H54 (cell line): ENCODE data around the gene LHCGR.

ENCODE experiments used
- DNase-seq: peaks from one replicate; pipeline ENCODE4 v3.0.0; 2011; ENCODE audit warnings: low spot score, mixed read lengths; ENCODE audit not compliant: insufficient read length
- FAIRE-seq: peaks from 3 replicates; lab custom pipeline; 2011; peaks lifted over from hg19 to GRCh38; lab: Jason Lieb, UNC
- POLR2A ChIP-seq: IDR thresholded peaks from 2 replicates; pipeline ENCODE4 v1.6.1; 2011; ENCODE audit warnings: low read depth, mild to moderate bottlenecking, low read length

LHCGR gene

DNA sequence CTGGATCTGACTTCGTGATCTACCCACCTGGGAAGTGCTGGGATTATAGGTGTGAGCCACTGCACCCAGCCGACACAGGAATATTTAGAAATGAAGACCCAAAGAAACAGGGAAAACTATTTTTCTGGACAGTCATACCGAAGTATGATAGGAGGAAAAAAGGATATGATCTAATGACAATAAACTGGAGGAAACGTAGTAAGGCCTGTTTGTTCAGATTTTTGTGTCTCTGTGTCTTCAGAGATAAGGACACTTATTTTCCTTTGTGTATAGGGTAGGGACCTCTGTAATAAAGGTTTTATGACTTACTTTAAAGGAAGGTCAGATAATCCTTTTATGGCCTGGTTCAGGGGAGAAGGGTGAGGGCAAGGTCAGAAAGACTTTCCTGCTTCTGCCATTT is 81.9 kb downstream of the LHCGR start:
- DNase-seq (no peak), FAIRE-seq (no peak)
- TF ChIP-seq POLR2A, result no peak

DNA sequence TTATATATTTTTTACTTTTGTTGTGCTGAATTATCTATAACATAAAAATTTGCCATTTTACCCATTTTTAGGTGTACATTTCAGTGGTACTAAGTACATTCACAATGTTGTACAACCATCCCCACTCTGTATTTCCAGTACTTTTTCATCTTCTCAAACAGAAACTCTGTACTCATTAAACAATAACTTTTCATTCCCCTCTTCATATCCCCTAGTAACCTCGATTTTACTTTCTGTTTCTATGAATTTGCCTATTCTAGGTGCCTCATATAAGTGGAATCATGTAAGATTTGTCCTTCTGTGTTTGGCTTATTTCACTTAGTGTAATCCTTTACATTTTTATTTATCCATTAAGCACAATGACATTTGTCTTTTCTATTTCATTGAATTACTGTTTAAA is 86.5 kb downstream of the LHCGR start:
- DNase-seq (no peak), FAIRE-seq (no peak)
- no peak for TF ChIP-seq POLR2A

DNA sequence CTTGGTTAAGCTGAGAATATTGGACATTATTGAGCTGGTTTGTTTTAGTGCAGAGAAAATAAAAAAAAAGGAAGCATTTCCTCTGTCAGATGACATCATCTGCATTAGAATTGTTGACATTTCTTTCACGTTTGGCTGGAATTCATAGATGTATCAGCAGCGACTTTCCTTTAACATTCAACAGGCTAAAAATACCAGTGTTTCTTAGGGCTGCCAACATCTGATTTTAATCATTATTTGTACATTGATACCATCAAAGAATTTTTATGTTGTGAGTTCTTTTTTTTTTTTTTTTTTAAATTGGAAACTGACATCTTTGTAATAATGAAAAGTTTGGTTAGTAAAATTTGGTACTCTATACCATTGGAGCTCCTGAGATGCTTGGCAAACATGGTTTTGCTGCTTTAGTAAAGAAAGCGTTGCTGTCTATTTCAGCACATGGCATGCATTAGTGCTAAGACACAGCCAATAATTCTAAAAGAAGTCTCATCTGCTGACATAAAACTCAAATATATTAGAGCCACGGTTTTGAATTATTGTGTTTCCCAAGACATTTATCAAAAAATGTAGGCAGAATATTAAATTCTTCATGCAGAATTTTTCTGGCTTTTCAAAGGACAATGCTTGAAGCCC is 104.2 kb downstream of the LHCGR start:
- DNase-seq (no peak), FAIRE-seq (no peak)
- TF ChIP-seq POLR2A, result no peak

- no peak for FAIRE-seq
- no peak for DNase-seq
- TF ChIP-seq POLR2A, result no peak
These were observed 117.3 kb downstream of the LHCGR start for GRCh38 chr2:48638261-48638660.
